HepG2 (cell line): Measurements from ENCODE around the gene ARAP1. TPM values are rescaled to one million over a fixed set of nuclear protein-coding genes. Genes with fewer than 3 reads are reported as not detected.

Experiments
- BORCS8-MEF2B ChIP-seq: sonication (generic); formaldehyde crosslinking; IDR thresholded peaks from 2 replicates; pipeline ENCODE4 v1.8.0; 2022; ENCODE audit warnings: mild to moderate bottlenecking, missing genetic modification reagents
- DNMT3B ChIP-seq: conservative IDR thresholded peaks from 2 replicates; pipeline ENCODE4 v1.6.1; 2016; ENCODE audit warnings: missing biosample characterization, control low read depth
- ETV5 ChIP-seq: IDR thresholded peaks from 2 replicates; pipeline ENCODE4 v1.6.1; 2018; ENCODE audit warnings: missing biosample characterization, missing genetic modification reagents, inconsistent platforms, borderline replicate concordance
- HNRNPH1 ChIP-seq: fragments of 200-400 bp; formaldehyde crosslinking; optimal IDR thresholded peaks from 2 replicates; pipeline ENCODE3; 2017; ENCODE audit warnings: mild to moderate bottlenecking, low read depth, low read length
- MTERF4 ChIP-seq: sonication (generic); formaldehyde crosslinking; IDR thresholded peaks from 2 replicates; pipeline ENCODE4 v1.8.0; 2023; ENCODE audit warnings: mild to moderate bottlenecking, missing genetic modification reagents
- PCBP1 ChIP-seq: fragments of 200-400 bp; formaldehyde crosslinking; IDR thresholded peaks from 2 replicates; pipeline ENCODE4 v1.6.1; 2017; ENCODE audit warnings: mild to moderate bottlenecking, low read depth, low read length, borderline replicate concordance
- SIX4 ChIP-seq: sonication (generic); formaldehyde crosslinking; IDR thresholded peaks from 2 replicates; pipeline ENCODE4 v1.4.0; 2020; ENCODE audit warnings: missing genetic modification reagents
- TEAD2 ChIP-seq: sonication (generic); formaldehyde crosslinking; IDR thresholded peaks from 2 replicates; pipeline ENCODE4 v1.9.0; 2021; ENCODE audit warnings: missing genetic modification reagents
- THAP11 ChIP-seq: IDR thresholded peaks from 2 replicates; pipeline ENCODE4 v1.6.1; 2016; ENCODE audit warnings: missing biosample characterization, missing genetic modification reagents
- U2AF1 ChIP-seq: fragments of 200-400 bp; formaldehyde crosslinking; optimal IDR thresholded peaks from 2 replicates; pipeline ENCODE3; 2017; ENCODE audit warnings: mild to moderate bottlenecking, low read depth, low read length
- ZBTB14 ChIP-seq: sonication (generic); formaldehyde crosslinking; IDR thresholded peaks from 2 replicates; pipeline ENCODE4 v1.4.0; 2020; ENCODE audit warnings: missing genetic modification reagents
- ZBTB20 ChIP-seq: sonication (generic); formaldehyde crosslinking; IDR thresholded peaks from 2 replicates; pipeline ENCODE4 v1.8.1; 2023; ENCODE audit warnings: missing genetic modification reagents, low read depth, mild to moderate bottlenecking, borderline replicate concordance
- ZBTB21 ChIP-seq: sonication (generic); formaldehyde crosslinking; IDR thresholded peaks from 2 replicates; pipeline ENCODE4 v1.4.0; 2020; ENCODE audit warnings: missing genetic modification reagents
- ZNF12 ChIP-seq: sonication (generic); formaldehyde crosslinking; IDR thresholded peaks from 2 replicates; pipeline ENCODE4 v1.5.0; 2020; ENCODE audit warnings: missing genetic modification reagents
- ZNF407 ChIP-seq: sonication (generic); formaldehyde crosslinking; IDR thresholded peaks from one replicate; pipeline ENCODE4 v1.5.1; 2020; ENCODE audit warnings: mild to moderate bottlenecking, missing genetic modification reagents; ENCODE audit errors: not compliant biosample characterization
- ZNF431 ChIP-seq: sonication (generic); formaldehyde crosslinking; IDR thresholded peaks from 2 replicates; pipeline ENCODE4 v1.9.0; 2022; ENCODE audit warnings: missing genetic modification reagents, low read depth, mild to moderate bottlenecking, borderline replicate concordance
- ZNF460 ChIP-seq: sonication (generic); formaldehyde crosslinking; IDR thresholded peaks from 2 replicates; pipeline ENCODE4 v1.5.1; 2020; ENCODE audit warnings: missing genetic modification reagents, mild to moderate bottlenecking, borderline replicate concordance
- ZNF558 ChIP-seq: sonication (generic); formaldehyde crosslinking; IDR thresholded peaks from 2 replicates; pipeline ENCODE4 v1.9.0; 2022; ENCODE audit warnings: mild to moderate bottlenecking, missing genetic modification reagents, borderline replicate concordance
- ZNF672 ChIP-seq: sonication (generic); formaldehyde crosslinking; IDR thresholded peaks from 2 replicates; pipeline ENCODE4 v1.8.1; 2022; ENCODE audit warnings: missing genetic modification reagents
- ZNF777 ChIP-seq: sonication (generic); formaldehyde crosslinking; IDR thresholded peaks from 2 replicates; pipeline ENCODE4 v1.4.0; 2020; ENCODE audit warnings: missing genetic modification reagents
- polyA plus RNA-seq, 8 experiments: library from polyadenylated mRNA; depleted of rRNA in 3 of 8; stranded (reverse) in 7 of 8; unstranded in 1 of 8; fragments of >200 nt; fragmentation: Illumina TruSeq in 4 of 8; extraction: Trizol in 4 of 8; gene quantifications; 2 replicates each; pipeline versions ENCODE4 v1.2.1 to v1.2.3, GENCODE V29; 2011 to 2016; ENCODE audit warnings: low read depth in 4 of 8, missing spikeins in 1 of 8, mixed read lengths in 1 of 8; ENCODE audit not compliant: insufficient read depth in 1 of 8
- total RNA-seq, 5 experiments: library from RNA; depleted of rRNA; stranded (reverse); fragments of >200 nt; fragmentation: Illumina TruSeq; extraction: Trizol; gene quantifications; 2 replicates each; pipeline ENCODE4 v1.2.3, GENCODE V29; 2016; ENCODE audit warnings: low read depth in 1 of 5

The ARAP1 gene
- total and polyA plus RNA-seq, 2 of the 13 experiments (the other 11 are each of a cell fraction or from before 2014, with no cell fraction given), result 43.2 to 55.5 TPM

GRCh38 chr11:72782081-72782920 is 30.1 kb upstream of the ARAP1 start (continued):
- TF ChIP-seq THAP11 (CRISPR knock-in tag) (no peak), ZNF460 (CRISPR knock-in tag) (no peak), ZNF407 (CRISPR knock-in tag) (peak; percentile 37), ZNF12 (CRISPR knock-in tag) (no peak), TEAD2 (CRISPR knock-in tag) (no peak), BORCS8-MEF2B (CRISPR knock-in tag) (peak; percentile 36; the same call in 1 of the 2 replicates), ZBTB20 (CRISPR knock-in tag) (no peak), MTERF4 (no peak), ZBTB21 (CRISPR knock-in tag) (no peak), HNRNPH1 (peak; percentile 65), ETV5 (CRISPR knock-in tag) (no peak), ZNF777 (no peak), ZNF672 (CRISPR knock-in tag) (no peak), ZBTB14 (CRISPR knock-in tag) (no peak), ZNF558 (CRISPR knock-in tag) (no peak), U2AF1 (peak; percentile 53), SIX4 (CRISPR knock-in tag) (no peak), DNMT3B (CRISPR knock-in tag) (no peak), ZNF431 (CRISPR knock-in tag) (no peak), PCBP1 (peak; percentile 50; the same call in 1 of the 2 replicates)
